Activated CD4-positive, alpha-beta memory T cell treated with anti-CD3 and anti-CD28 coated beads, Interleukin-2, amount 10 ng/mL, durations not matched to agents 7 days and 5 days (primary cell): Measurements from ENCODE around the gene ARL2BP. TPM values are rescaled to one million over a fixed set of nuclear protein-coding genes. Genes with fewer than 3 reads are reported as not detected.
"Not testable (repeated sequence)": the region's sequence is repeated elsewhere in the genome, so short reads cannot be mapped to it uniquely, and the experiment has no call there.

ENCODE experiments used
- CTCF ChIA-PET: fragments of 350-600 bp; sonication (Branson Sonifier 250); formaldehyde crosslinking; loops from one replicate; lab custom pipeline; 2021; ENCODE audit warnings: antibody characterized with exemption, inconsistent platforms; lab: Charles Lee
- POLR2A ChIA-PET: fragments of 350-600 bp; sonication (Branson Sonifier 250); formaldehyde crosslinking; loops from one replicate; lab custom pipeline; 2021; ENCODE audit warnings: antibody characterized with exemption; lab: Charles Lee
- DNase-seq: peaks from one replicate; pipeline ENCODE4 v3.0.0-alpha.2; 2020
- H3K27ac Mint-ChIP-seq: one replicate; pipeline ENCODE4 v1.8.0; 2021; ENCODE audit warnings: mild to moderate bottlenecking, mixed read lengths
- H3K27me3 Mint-ChIP-seq: one replicate; pipeline ENCODE4 v1.8.0; 2021; ENCODE audit warnings: mixed read lengths
- H3K36me3 Mint-ChIP-seq: one replicate; pipeline ENCODE4 v1.8.0; 2021; ENCODE audit warnings: low read depth, mixed read lengths
- H3K4me1 Mint-ChIP-seq: one replicate; pipeline ENCODE4 v1.8.0; 2021; ENCODE audit warnings: mixed read lengths
- H3K4me3 Mint-ChIP-seq: one replicate; pipeline ENCODE4 v1.8.0; 2021; ENCODE audit warnings: mild to moderate bottlenecking, mixed read lengths
- H3K9me3 Mint-ChIP-seq: one replicate; pipeline ENCODE4 v1.8.0; 2021; ENCODE audit warnings: mixed read lengths
- total RNA-seq, 2 experiments: library from RNA; stranded (reverse); gene quantifications; one replicate each; pipeline ENCODE4 v1.2.3, GENCODE V29; 2021

The ARL2BP gene
- total RNA-seq, 2 experiments from 2014 or later, result 32.8 to 32.9 TPM

- no peaks in the 10 kb centered on the region for H3K9me3 Mint-ChIP-seq
- H3K27ac Mint-ChIP-seq, result no peak overlapping the region
- no peaks in the 10 kb centered on the region for H3K27me3 Mint-ChIP-seq
- H3K4me3 Mint-ChIP-seq, result no peak overlapping the region
- peaks cover 31% of the 10 kb centered on the region for H3K4me1 Mint-ChIP-seq
- no peaks in the 10 kb centered on the region for H3K36me3 Mint-ChIP-seq
- CTCF ChIA-PET, result no interaction called here
- DNase-seq, result no peak
- POLR2A ChIA-PET, result no interaction called here
These were observed 25.4 kb downstream of the ARL2BP start for GRCh38 chr16:57270221-57271062.

DNA sequence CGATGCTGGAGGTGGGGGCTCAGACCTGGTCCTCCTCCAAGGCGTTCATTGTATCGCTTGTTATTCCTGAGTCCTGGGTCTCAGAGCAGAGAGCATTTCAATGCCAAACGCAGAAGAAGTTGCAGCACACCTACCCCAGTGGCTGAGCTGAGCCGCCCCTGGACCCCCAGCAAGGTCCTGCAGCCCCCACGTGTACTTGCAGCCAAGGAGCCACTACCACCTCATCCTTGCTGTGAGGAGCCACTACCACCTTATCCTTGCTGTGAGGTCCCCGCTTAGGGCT lies 25.9 kb downstream of the ARL2BP start:
- POLR2A ChIA-PET, result no interaction called here
- H3K9me3 Mint-ChIP-seq, result no peaks in the 10 kb centered on the region
- DNase-seq, result no peak
- H3K36me3 Mint-ChIP-seq, result no peaks in the 10 kb centered on the region
- peaks cover 30% of the 10 kb centered on the region for H3K4me1 Mint-ChIP-seq
- CTCF ChIA-PET, result no interaction called here
- no peaks in the 10 kb centered on the region for H3K27me3 Mint-ChIP-seq
- H3K27ac Mint-ChIP-seq, result no peak overlapping the region
- H3K4me3 Mint-ChIP-seq, result no peak overlapping the region

GRCh38 chr16:57271867-57272495 lies 26.9 kb downstream of the ARL2BP start:
- no peaks in the 10 kb centered on the region for H3K9me3 Mint-ChIP-seq
- CTCF ChIA-PET, result no interaction called here
- H3K4me1 Mint-ChIP-seq, result peaks cover 27% of the 10 kb centered on the region

DNA sequence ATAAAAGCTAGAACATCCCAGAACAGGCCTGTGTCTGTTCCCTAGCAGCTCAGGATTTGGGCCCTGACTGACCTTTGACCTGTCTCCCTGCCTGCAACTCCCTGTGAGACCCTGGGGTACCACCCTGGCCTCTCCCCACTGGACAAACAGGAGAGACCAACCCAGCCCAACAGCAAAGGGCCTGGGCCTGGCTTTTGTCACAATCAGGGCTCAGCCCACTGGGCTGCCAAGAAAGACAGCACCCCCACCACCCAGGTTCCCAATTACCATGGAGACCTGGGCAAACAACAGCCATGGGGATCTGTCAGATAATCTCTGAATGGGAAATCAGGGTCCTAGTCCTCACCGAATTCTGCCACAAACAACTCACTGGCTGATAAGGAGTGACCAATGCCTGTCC lies 28.3 kb downstream of the ARL2BP start:
- DNase-seq, result no peak
- Mint-ChIP-seq H3K9me3 (no peaks in the 10 kb centered on the region), H3K27me3 (no peaks in the 10 kb centered on the region), H3K36me3 (no peaks in the 10 kb centered on the region), H3K4me3 (no peak overlapping the region), H3K4me1 (peaks cover 32% of the 10 kb centered on the region), H3K27ac (no peak overlapping the region)
- ChIA-PET CTCF (no interaction called here), POLR2A (no interaction called here)

More at GRCh38 chr16:57271867-57272495, 26.9 kb downstream of the ARL2BP start:
- H3K4me3 Mint-ChIP-seq, result no peak overlapping the region
- H3K27me3 Mint-ChIP-seq, result no peaks in the 10 kb centered on the region
- no peak for DNase-seq
- H3K27ac Mint-ChIP-seq, result no peak overlapping the region
- H3K36me3 Mint-ChIP-seq, result no peaks in the 10 kb centered on the region
- POLR2A ChIA-PET, result no interaction called here

- CTCF ChIA-PET, result no interaction called here
- no peaks in the 10 kb centered on the region for H3K27me3 Mint-ChIP-seq
These were observed 28.8 kb downstream of the ARL2BP start for GRCh38 chr16:57273826-57274225.

DNA sequence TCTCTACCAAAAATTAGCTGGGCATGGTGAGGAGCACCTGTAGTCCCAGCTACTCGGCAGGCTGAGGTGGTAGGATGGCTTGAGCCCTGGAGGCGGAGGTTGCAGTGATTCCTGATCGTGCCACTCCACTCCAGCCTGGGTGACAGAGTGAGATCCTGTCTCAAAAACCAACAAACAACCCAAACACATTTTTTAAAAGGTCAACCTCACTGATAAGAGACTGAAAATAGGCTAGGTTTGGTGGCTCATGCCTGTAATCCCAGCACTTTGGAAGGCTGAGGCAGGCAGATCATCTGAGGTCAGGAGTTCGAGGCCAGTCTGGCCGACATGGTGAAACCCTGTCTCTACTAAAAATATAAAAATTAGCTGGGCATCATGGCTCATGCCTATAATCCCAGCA lies 30.9 kb downstream of the ARL2BP start:
- H3K36me3 Mint-ChIP-seq, H3K9me3 Mint-ChIP-seq, H3K4me3 Mint-ChIP-seq, DNase-seq, H3K27ac Mint-ChIP-seq, H3K27me3 Mint-ChIP-seq: not testable (repeated sequence)
- ChIA-PET POLR2A (interaction anchor here (1.2 kb wide), 1 partner anchor 31 kb away, joined by 6 read pairs; the partner anchor contains the start of gene ARL2BP), CTCF (interaction anchor here (0.7 to 1.0 kb wide), 2 partner anchors 24 to 361 kb away, joined by 3 read pairs; no protein-coding TSS in a partner anchor)
- H3K4me1 Mint-ChIP-seq, result peaks cover 48% of the 10 kb centered on the region

More at GRCh38 chr16:57273826-57274225, 28.8 kb downstream of the ARL2BP start:
- POLR2A ChIA-PET, result no interaction called here
- no peak overlapping the region for H3K4me3 Mint-ChIP-seq
- peaks cover 36% of the 10 kb centered on the region for H3K4me1 Mint-ChIP-seq
- no peaks in the 10 kb centered on the region for H3K9me3 Mint-ChIP-seq
- H3K36me3 Mint-ChIP-seq, result no peaks in the 10 kb centered on the region
- no peak for DNase-seq
- H3K27ac Mint-ChIP-seq, result no peak overlapping the region

DNA sequence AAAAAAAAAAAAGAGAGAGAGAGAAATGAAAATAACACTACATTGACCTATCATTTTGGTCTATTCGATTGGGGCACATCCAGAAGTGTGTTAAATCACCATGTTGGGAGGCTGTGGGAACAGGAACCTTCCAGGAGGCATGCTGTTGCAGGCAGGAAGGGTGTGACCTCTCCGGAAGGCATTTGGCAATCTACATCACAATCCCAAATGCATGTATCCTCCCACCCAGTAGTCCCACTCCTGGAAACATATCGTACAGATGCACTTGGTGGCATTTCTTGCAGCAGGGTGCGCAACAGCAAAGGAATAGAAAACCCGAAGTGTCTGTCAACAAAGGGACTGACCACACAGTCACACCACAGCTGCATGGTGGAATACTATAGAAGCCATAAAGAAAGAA lies 31.5 kb downstream of the ARL2BP start:
- Mint-ChIP-seq H3K27ac (no peak overlapping the region), H3K27me3 (peaks cover 4% of the 10 kb centered on the region), H3K36me3 (no peaks in the 10 kb centered on the region), H3K4me3 (no peak overlapping the region), H3K9me3 (no peaks in the 10 kb centered on the region), H3K4me1 (peaks cover 48% of the 10 kb centered on the region)
- ChIA-PET POLR2A (no interaction called here), CTCF (interaction anchor here (0.7 to 1.0 kb wide), 2 partner anchors 24 to 361 kb away, joined by 3 read pairs; no protein-coding TSS in a partner anchor)
- DNase-seq, result no peak

GRCh38 chr16:57277586-57277985 lies 32.5 kb downstream of the ARL2BP start:
- ChIA-PET POLR2A (interaction anchor here (0.7 to 1.6 kb wide), 8 partner anchors 11 to 139 kb away, joined by 3 to 5 read pairs (median 3); partner anchors contain the start of genes ARL2BP and PSME3IP1), CTCF (interaction anchor here (2.1 to 2.2 kb wide), 2 partner anchors 22 to 139 kb away, joined by 5 to 11 read pairs; no protein-coding TSS in a partner anchor)
- peak; percentile 82 for DNase-seq
- H3K27ac Mint-ChIP-seq, result no peak overlapping the region
- H3K27me3 Mint-ChIP-seq, result peaks cover 10% of the 10 kb centered on the region
- H3K36me3 Mint-ChIP-seq, result no peaks in the 10 kb centered on the region
- H3K4me3 Mint-ChIP-seq, result no peak overlapping the region
- peaks cover 48% of the 10 kb centered on the region for H3K4me1 Mint-ChIP-seq
- no peaks in the 10 kb centered on the region for H3K9me3 Mint-ChIP-seq

DNA sequence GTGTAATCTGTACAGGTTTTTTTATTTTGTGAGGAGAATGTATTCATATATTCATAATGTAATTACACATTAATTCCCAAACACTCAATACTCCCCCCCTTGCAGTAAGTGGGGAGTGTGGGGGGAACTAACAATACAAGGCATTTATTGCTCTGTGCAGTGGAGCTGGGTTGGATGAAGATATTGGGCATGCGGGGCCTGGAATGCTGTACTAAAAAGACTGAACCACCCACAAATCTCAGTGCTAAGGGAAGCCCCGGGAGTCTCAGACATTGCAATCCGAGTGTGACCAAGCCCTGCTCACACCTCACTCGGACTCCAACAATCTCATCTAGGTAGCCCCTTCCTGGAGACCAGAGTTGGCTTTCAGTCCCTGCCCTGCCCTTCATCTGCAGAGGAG lies 33.4 kb downstream of the ARL2BP start:
- CTCF ChIA-PET, result interaction anchor here (2.1 to 2.2 kb wide), 2 partner anchors 21 to 138 kb away, joined by 5 to 11 read pairs; no protein-coding TSS in a partner anchor

DNA sequence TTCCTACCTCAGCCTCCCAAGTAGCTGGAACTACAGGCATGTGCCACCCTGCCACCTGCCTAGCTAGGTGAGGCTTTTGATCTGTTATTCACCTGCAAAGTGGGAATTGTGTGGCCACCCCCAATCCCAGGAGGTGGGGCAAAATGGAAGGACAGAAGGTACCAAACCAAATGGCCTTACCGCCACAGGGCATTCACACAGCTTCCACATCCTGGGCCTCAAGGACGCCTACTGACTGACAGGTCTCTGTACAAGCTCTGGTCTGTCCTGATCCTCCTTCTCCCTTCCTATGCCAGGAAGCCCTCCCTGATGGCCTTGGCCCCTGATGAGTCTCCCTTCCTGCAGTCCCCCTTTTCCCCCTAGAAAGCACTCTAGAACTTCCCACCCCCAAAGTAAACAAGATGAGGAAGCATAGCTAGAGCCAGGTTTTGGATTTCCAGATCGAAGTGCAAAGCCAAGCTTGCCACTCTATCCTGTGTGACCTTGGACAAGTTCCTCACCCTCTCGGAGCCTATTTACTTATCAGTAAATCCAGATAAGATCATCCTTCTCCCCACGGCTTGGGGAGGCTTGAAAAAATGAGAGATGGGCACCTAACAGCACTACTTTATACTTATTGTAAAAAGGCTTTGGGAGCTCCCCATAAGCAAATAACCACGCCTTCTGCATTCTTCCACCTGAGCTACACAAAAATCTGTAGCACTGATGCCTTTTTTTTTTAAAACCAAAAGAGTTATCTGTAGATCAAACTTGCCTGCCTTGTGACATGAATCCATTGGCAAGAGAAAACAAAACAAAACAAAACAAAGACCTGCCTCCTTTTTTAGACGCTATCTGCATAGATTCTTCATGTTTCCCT lies 35.0 kb downstream of the ARL2BP start:
- Mint-ChIP-seq H3K4me1 (peaks cover 51% of the 10 kb centered on the region), H3K27ac (no peak overlapping the region), H3K27me3 (peaks cover 28% of the 10 kb centered on the region), H3K4me3 (no peak overlapping the region), H3K36me3 (no peaks in the 10 kb centered on the region), H3K9me3 (no peaks in the 10 kb centered on the region)
- DNase-seq, result no peak
- ChIA-PET CTCF (interaction anchor here (1.2 kb wide), 2 partner anchors 10 to 20 kb away, joined by 3 to 4 read pairs; no protein-coding TSS in a partner anchor), POLR2A (interaction anchor here (0.7 to 2.4 kb wide), 4 partner anchors 19 to 167 kb away, joined by 3 to 10 read pairs (median 5); partner anchors contain the start of genes CIAPIN1, COQ9 and PSME3IP1)

More for the DNA sequence above, 33.4 kb downstream of the ARL2BP start:
- Mint-ChIP-seq H3K36me3 (no peaks in the 10 kb centered on the region), H3K4me3 (no peak overlapping the region), H3K27ac (no peak overlapping the region), H3K27me3 (peaks cover 19% of the 10 kb centered on the region), H3K4me1 (peaks cover 48% of the 10 kb centered on the region), H3K9me3 (no peaks in the 10 kb centered on the region)
- POLR2A ChIA-PET, result interaction anchor here (1.4 to 1.6 kb wide), 2 partner anchors 12 to 33 kb away, joined by 4 to 5 read pairs; partner anchors contain the start of gene ARL2BP
- DNase-seq, result no peak

GRCh38 chr16:57281791-57282190 lies 36.7 kb downstream of the ARL2BP start:
- no peak for DNase-seq
- ChIA-PET CTCF (no interaction called here), POLR2A (interaction anchor here (2.4 kb wide), 1 partner anchor 18 kb away, joined by 10 read pairs; no protein-coding TSS in a partner anchor)
- H3K27ac Mint-ChIP-seq, result no peak overlapping the region
- H3K27me3 Mint-ChIP-seq, result peaks cover 32% of the 10 kb centered on the region
- H3K4me3 Mint-ChIP-seq, result no peak overlapping the region
- no peaks in the 10 kb centered on the region for H3K36me3 Mint-ChIP-seq
- no peaks in the 10 kb centered on the region for H3K9me3 Mint-ChIP-seq
- H3K4me1 Mint-ChIP-seq, result peaks cover 42% of the 10 kb centered on the region

DNA sequence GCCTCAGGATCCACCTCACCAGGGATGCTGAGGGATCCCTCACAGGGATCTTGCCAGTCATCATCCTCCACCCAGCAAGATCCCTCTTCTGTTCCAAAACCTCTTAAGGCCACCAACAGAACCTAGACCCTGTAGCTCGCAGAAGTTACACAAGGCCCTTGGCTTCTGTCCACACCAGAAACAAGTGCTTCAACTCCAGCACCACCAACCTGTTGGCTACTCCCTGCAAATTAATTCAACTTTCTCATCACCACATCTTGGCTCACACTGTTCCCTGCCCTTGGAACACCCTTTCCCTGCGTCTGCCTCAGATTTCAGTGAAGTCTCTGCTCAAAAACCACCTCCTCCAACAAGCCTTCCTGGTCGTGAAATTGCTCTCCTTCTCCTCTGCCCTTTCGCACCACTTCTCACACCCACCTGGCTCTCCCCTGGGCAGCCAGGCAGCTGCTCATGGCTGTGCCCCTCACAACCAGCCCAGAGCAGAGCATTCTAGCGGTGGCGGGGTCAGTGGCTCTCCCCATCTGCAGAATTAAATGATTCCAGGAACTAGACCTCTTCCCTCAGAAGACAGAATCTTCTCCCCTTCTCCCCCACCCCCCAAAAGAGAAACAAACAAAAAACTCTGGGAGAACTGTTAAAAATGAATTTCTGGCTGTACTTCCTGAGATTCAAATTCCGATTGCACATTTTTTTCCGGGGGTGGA lies 37.6 kb downstream of the ARL2BP start:
- DNase-seq, result no peak
- no peak overlapping the region for H3K4me3 Mint-ChIP-seq
- H3K9me3 Mint-ChIP-seq, result no peaks in the 10 kb centered on the region
- peaks cover 36% of the 10 kb centered on the region for H3K27me3 Mint-ChIP-seq
- ChIA-PET CTCF (no interaction called here), POLR2A (no interaction called here)
- H3K4me1 Mint-ChIP-seq, result peaks cover 33% of the 10 kb centered on the region
- H3K36me3 Mint-ChIP-seq, result no peaks in the 10 kb centered on the region
- H3K27ac Mint-ChIP-seq, result no peak overlapping the region
